Hematopoietic multipotent progenitor cell treated with erythropoietin and hydrocortisone succinate and interleukin-3 and kit ligand, for 6 days (in vitro differentiated cells): ENCODE data around the gene FAF2.
"Not testable (repeated sequence)": the region's sequence is repeated elsewhere in the genome, so short reads cannot be mapped to it uniquely, and the experiment has no call there.

Experiments
- DNase-seq: peaks from one replicate; pipeline ENCODE4 v3.0.0-alpha.2; 2015

FAF2 gene

GRCh38 chr5:176548967-176549444 lies 100.8 kb downstream of the FAF2 start, which contains the start of gene CDHR2:
TSS of gene CDHR2 (plus strand) at chr5:176549342. CDS start at chr5:176565353, 16,011 bp downstream.
- DNase-seq = no peak

- DNase-seq = no peak
These were observed 101.7 kb downstream of the FAF2 start for GRCh38 chr5:176549871-176550270.

GRCh38 chr5:176550275-176550831 lies 102.2 kb downstream of the FAF2 start:
- no peak for DNase-seq

- DNase-seq = not testable (repeated sequence)
These were observed 102.8 kb downstream of the FAF2 start for GRCh38 chr5:176550937-176551336.

- DNase-seq = no peak
These were observed 104.2 kb downstream of the FAF2 start for GRCh38 chr5:176552332-176552869.

GRCh38 chr5:176553260-176554085 lies 105.3 kb downstream of the FAF2 start:
- no peak for DNase-seq

GRCh38 chr5:176557846-176558245 lies 109.7 kb downstream of the FAF2 start:
- no peak for DNase-seq
